KMS-11 (cell line): ENCODE results near the gene CD83.

ENCODE experiments used
- H2AFZ ChIP-seq: fragments of 200-600 bp; sonication (generic); 2 replicates; pipeline ENCODE4 v1.6.1; 2016; ENCODE audit warnings: antibody characterized with exemption, mixed run types, low read depth
- H3K27ac ChIP-seq: fragments of 200-600 bp; sonication (generic); 2 replicates; pipeline ENCODE4 v1.6.1; 2016; ENCODE audit warnings: mild to moderate bottlenecking, mixed run types
- H3K27me3 ChIP-seq: fragments of 200-600 bp; sonication (generic); 2 replicates; pipeline ENCODE4 v1.6.1; 2017; ENCODE audit warnings: mild to moderate bottlenecking, low read depth, mixed run types, moderate library complexity; ENCODE audit not compliant: insufficient read depth
- H3K36me3 ChIP-seq: fragments of 200-600 bp; sonication (generic); 2 replicates; pipeline ENCODE4 v1.6.1; 2017; ENCODE audit warnings: mild to moderate bottlenecking, mixed run types; ENCODE audit not compliant: insufficient read depth
- H3K4me1 ChIP-seq: fragments of 200-600 bp; sonication (generic); 2 replicates; pipeline ENCODE4 v1.6.1; 2016; ENCODE audit warnings: mild to moderate bottlenecking, low read depth, mixed run types; ENCODE audit not compliant: poor library complexity, severe bottlenecking
- H3K4me2 ChIP-seq: fragments of 200-600 bp; sonication (generic); 2 replicates; pipeline ENCODE4 v1.7.0; 2016; ENCODE audit warnings: mild to moderate bottlenecking, mixed run types
- H3K4me3 ChIP-seq: fragments of 200-600 bp; sonication (generic); IDR thresholded peaks from 2 replicates; pipeline ENCODE4 v1.6.1; 2017; ENCODE audit warnings: low read depth, low read length, mixed read lengths; ENCODE audit not compliant: insufficient read depth
- H3K79me2 ChIP-seq: fragments of 200-600 bp; sonication (generic); 2 replicates; pipeline ENCODE4 v1.6.1; 2016; ENCODE audit warnings: low read depth, mixed run types; ENCODE audit not compliant: insufficient read depth
- H3K9ac ChIP-seq: fragments of 200-600 bp; sonication (generic); 2 replicates; pipeline ENCODE4 v1.6.1; 2016; ENCODE audit warnings: mild to moderate bottlenecking, mixed run types
- H4K20me1 ChIP-seq: fragments of 200-600 bp; sonication (generic); 2 replicates; pipeline ENCODE4 v1.6.1; 2016; ENCODE audit warnings: mild to moderate bottlenecking, mixed run types; ENCODE audit not compliant: insufficient read depth
- CTCF ChIP-seq: fragments of 200-600 bp; sonication (generic); conservative IDR thresholded peaks from 2 replicates; pipeline ENCODE4 v1.6.1; 2017; ENCODE audit warnings: low read depth, mild to moderate bottlenecking, antibody characterized with exemption, low read length, moderate library complexity, mixed read lengths

CD83 gene

GRCh38 chr6:14085176-14085787 lies 32.3 kb upstream of the CD83 start:
- Histone ChIP-seq H3K79me2 (no peaks in the 10 kb centered on the region), H3K36me3 (no peaks in the 10 kb centered on the region), H3K9ac (no peak overlapping the region), H3K4me1 (no peaks in the 10 kb centered on the region), H4K20me1 (no peaks in the 10 kb centered on the region), H3K4me3 (no peak overlapping the region), H3K4me2 (no peak overlapping the region), H3K27ac (no peak overlapping the region), H2AFZ (no peak overlapping the region), H3K27me3 (no peaks in the 10 kb centered on the region)
- no peak for TF ChIP-seq CTCF

GRCh38 chr6:14086701-14087100 lies 30.9 kb upstream of the CD83 start:
- Histone ChIP-seq H3K79me2 (no peaks in the 10 kb centered on the region), H3K9ac (no peak overlapping the region), H3K4me1 (no peaks in the 10 kb centered on the region), H3K4me2 (no peak overlapping the region), H2AFZ (no peak overlapping the region), H3K27ac (no peak overlapping the region), H3K27me3 (no peaks in the 10 kb centered on the region), H4K20me1 (no peaks in the 10 kb centered on the region), H3K36me3 (no peaks in the 10 kb centered on the region), H3K4me3 (no peak overlapping the region)
- no peak for TF ChIP-seq CTCF

GRCh38 chr6:14088600-14089192 lies 28.9 kb upstream of the CD83 start:
- Histone ChIP-seq H3K27ac (no peak overlapping the region), H3K4me3 (no peak overlapping the region), H3K4me2 (no peak overlapping the region), H3K79me2 (no peaks in the 10 kb centered on the region), H3K9ac (no peak overlapping the region), H3K4me1 (no peaks in the 10 kb centered on the region), H2AFZ (no peak overlapping the region), H3K36me3 (no peaks in the 10 kb centered on the region), H3K27me3 (no peaks in the 10 kb centered on the region), H4K20me1 (no peaks in the 10 kb centered on the region)
- TF ChIP-seq CTCF: no peak

GRCh38 chr6:14089224-14089623 lies 28.3 kb upstream of the CD83 start:
- TF ChIP-seq CTCF: no peak
- H4K20me1 ChIP-seq: no peaks in the 10 kb centered on the region
- no peak overlapping the region for H3K4me2 ChIP-seq
- no peak overlapping the region for H2AFZ ChIP-seq
- no peaks in the 10 kb centered on the region for H3K36me3 ChIP-seq
- no peaks in the 10 kb centered on the region for H3K4me1 ChIP-seq
- no peaks in the 10 kb centered on the region for H3K27me3 ChIP-seq
- no peak overlapping the region for H3K9ac ChIP-seq
- H3K4me3 ChIP-seq: no peak overlapping the region
- no peak overlapping the region for H3K27ac ChIP-seq
- no peaks in the 10 kb centered on the region for H3K79me2 ChIP-seq
